GM11168 (cell line): ENCODE measurements around the gene EPB41L4A.
"Not testable (repeated sequence)": the region's sequence is repeated elsewhere in the genome, so short reads cannot be mapped to it uniquely, and the experiment has no call there.

Source experiments
- in situ Hi-C: fragments of 300-500 bp; cut with MboI; formaldehyde crosslinking; loops from one replicate; pipeline ENCODE4 v1.12.0; 2022; ENCODE audit warnings: low sequenced_read_pairs; ENCODE audit not compliant: unreplicated experiment

Gene EPB41L4A

GRCh38 chr5:112264666-112265065 lies 154.4 kb downstream of the EPB41L4A start:
- in situ Hi-C loops: no loop called here

GRCh38 chr5:112264151-112264550 lies 154.9 kb downstream of the EPB41L4A start:
- in situ Hi-C loops: no loop called here

GRCh38 chr5:112263469-112263868 lies 155.6 kb downstream of the EPB41L4A start:
- in situ Hi-C loops: no loop called here

GRCh38 chr5:112258571-112258970 lies 160.5 kb downstream of the EPB41L4A start:
- in situ Hi-C loops: no loop called here

- in situ Hi-C loops: no loop called here
Measured at GRCh38 chr5:112257976-112258375, 161.1 kb downstream of the EPB41L4A start.

- in situ Hi-C loops: no loop called here
Measured at GRCh38 chr5:112257005-112257404, 162.1 kb downstream of the EPB41L4A start.

GRCh38 chr5:112254303-112254702 lies 164.8 kb downstream of the EPB41L4A start:
- in situ Hi-C loops: no loop called here

- in situ Hi-C loops: no loop called here
Measured at GRCh38 chr5:112253478-112254250, 165.4 kb downstream of the EPB41L4A start.

- in situ Hi-C loops: no loop called here
Measured at GRCh38 chr5:112250551-112250950, 168.5 kb downstream of the EPB41L4A start.

GRCh38 chr5:112248623-112249022 lies 170.5 kb downstream of the EPB41L4A start:
- in situ Hi-C loops: no loop called here

GRCh38 chr5:112247960-112248359 lies 171.1 kb downstream of the EPB41L4A start:
- in situ Hi-C loops: no loop called here

- in situ Hi-C loops: no loop called here
Measured at GRCh38 chr5:112245656-112246055, 173.4 kb downstream of the EPB41L4A start.

- in situ Hi-C loops: no loop called here
Measured at GRCh38 chr5:112239996-112240395, 179.1 kb downstream of the EPB41L4A start.

GRCh38 chr5:112238473-112238872 lies 180.6 kb downstream of the EPB41L4A start:
- in situ Hi-C loops: no loop called here

GRCh38 chr5:112237456-112237855 lies 181.6 kb downstream of the EPB41L4A start:
- in situ Hi-C loops: no loop called here

- in situ Hi-C loops: no loop called here
Measured at GRCh38 chr5:112234000-112234399, 185.1 kb downstream of the EPB41L4A start.

- in situ Hi-C loops: no loop called here
Measured at GRCh38 chr5:112232667-112233066, 186.4 kb downstream of the EPB41L4A start.

GRCh38 chr5:112230606-112231005 lies 188.5 kb downstream of the EPB41L4A start:
- in situ Hi-C loops: no loop called here

- in situ Hi-C loops: no loop called here
Measured at GRCh38 chr5:112228667-112229066, 190.4 kb downstream of the EPB41L4A start.

- in situ Hi-C loops: no loop called here
Measured at GRCh38 chr5:112227911-112228631, 191.0 kb downstream of the EPB41L4A start.

GRCh38 chr5:112226215-112226614 lies 192.9 kb downstream of the EPB41L4A start:
- in situ Hi-C loops: no loop called here

GRCh38 chr5:112222997-112223396 lies 196.1 kb downstream of the EPB41L4A start:
- in situ Hi-C loops: not testable (repeated sequence)
